NCI-H2171 treated with DMSO at 0.1 percent for 48 hours (cell line): ENCODE data around the gene RBKS.

Experiments
- DNase-seq: peaks from one replicate; lab custom pipeline; 2025; lab: John Stamatoyannopoulos, UW

RBKS gene

DNA sequence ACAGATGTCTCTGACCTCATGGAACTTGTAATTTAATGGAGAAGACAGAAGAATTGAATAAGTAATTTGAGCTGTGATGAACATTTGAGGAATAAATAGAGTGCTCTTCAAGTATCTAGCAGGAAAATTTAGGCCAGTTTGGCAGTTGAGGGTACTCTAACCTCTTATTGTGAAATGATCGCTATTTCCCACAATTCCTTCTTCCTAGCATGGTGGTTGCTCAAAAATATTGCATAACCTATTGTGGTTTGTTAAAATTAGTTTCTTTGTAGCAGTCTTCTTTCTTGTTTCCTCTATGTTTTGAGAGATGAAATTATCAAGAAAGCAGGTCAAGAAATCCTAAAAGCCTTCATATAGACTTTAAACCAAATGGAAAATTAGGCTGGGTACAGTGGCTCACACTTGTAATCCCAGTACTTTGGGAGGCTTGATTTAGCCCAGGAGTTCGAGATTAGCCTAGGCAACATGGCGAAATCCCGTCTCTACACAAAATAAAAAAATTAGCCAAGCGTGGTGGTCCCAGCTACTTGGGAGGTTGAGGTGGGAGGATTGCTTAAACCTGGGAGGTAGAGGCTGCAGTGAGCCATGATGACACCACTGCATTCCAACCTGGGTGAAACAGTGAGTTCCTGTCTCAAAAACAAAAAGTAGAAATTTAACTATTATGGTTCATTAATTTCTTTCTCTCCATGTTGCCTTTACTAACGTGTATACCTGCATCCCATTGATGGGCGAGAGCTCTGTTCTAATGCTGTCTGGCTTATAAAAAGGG lies 58.7 kb downstream of the RBKS start:
- no peak for DNase-seq

GRCh38 chr2:27830656-27831055 lies 59.5 kb downstream of the RBKS start:
- no peak for DNase-seq

DNA sequence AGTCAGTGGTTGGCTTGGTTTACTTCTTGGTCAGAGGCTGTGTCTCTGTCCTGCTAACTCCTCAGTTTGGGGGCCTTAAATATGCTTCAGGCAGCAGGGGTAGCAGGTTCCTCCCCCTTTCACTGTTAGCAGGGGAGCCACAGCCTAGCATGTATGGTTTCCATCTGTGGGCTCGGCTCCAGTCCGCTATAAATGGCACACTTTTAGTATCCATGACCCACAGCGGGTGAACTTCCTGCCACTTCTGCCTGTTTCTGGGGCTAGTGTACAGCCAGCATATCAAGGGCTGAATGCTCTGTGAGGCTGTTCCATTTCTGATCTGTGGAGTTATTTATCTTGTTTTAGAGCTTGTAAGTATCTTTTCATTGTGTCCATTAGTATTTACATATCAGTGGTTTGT lies 60.4 kb downstream of the RBKS start:
- DNase-seq = no peak

DNA sequence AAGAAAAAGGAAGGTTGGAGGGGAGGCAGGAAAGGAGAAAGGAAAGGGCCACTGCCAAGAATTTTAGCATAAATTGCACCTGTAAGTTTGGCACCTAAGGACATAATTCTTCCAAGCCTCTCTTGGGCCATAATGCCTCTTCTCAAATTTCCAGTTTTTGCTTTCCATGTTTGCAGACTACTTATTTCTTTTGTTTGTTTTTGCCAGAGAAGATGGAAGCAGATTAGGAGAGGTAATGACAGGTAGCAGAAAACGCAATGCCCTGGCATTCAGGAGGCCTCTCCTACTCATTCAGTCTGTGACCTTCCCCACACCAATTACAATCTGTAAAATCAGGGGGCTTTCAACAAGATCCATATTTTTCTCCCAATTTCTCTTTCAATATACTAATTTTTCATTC lies 61.9 kb downstream of the RBKS start:
- DNase-seq = no peak

DNA sequence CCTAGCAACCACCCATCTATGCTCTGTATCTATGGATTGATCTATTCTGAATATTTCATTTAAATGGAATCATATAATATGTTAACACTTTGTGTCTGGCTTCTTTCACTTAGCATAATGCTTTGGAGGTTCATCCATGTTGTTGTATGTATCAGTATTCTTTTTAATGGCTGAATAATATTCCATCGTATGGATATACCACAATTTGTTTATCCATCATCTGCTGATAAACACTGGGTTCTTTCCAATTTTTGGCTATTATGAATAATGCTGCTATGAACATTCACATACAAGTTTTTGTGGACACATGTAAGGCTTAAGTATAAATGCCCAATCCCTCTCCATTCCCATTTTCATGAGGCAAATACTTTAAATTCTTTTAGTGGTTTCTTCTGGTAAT lies 65.8 kb downstream of the RBKS start:
- no peak for DNase-seq

DNA sequence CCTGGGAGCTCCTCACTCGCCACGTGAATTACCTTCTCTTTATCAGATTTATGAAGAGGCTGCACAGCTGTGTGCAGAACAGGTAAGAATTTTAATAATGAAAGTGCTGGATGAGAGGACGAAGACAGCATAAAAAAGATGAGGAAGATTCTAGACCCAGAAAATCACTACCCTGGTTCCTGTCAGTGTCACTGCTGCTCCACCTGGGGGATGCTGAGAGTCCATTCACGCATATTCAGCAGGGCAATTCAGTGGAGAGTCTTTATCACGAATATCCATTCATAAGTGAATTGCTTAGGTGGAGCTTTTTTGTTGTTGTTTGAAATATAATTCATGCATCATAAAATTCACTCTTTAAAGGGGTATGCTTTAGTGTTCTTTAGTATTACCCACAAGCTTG lies 66.6 kb downstream of the RBKS start:
- no peak for DNase-seq

GRCh38 chr2:27823135-27823534 lies 67.1 kb downstream of the RBKS start:
- DNase-seq = no peak

DNA sequence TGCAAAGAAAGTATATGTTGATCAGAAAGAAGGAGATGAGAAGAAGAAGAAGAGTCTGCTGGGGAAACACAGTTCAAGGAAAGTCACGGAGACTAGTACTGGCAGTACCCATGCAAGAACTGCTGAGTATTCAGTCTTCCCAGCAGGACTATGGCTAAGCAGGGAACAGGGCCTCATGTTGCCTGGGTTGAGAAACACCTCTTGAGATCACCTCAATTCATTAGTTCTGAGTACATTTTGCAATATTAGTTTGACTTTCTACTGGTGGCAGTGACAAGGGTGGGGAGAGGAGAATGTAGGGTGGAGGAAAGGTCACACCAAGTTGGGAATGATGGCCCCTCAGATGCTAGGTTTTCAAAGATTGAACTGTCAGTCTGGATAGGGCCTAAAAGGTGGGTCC lies 68.1 kb downstream of the RBKS start:
- no peak for DNase-seq

- DNase-seq = no peak
Measured at GRCh38 chr2:27815860-27816438, 74.2 kb downstream of the RBKS start.

DNA sequence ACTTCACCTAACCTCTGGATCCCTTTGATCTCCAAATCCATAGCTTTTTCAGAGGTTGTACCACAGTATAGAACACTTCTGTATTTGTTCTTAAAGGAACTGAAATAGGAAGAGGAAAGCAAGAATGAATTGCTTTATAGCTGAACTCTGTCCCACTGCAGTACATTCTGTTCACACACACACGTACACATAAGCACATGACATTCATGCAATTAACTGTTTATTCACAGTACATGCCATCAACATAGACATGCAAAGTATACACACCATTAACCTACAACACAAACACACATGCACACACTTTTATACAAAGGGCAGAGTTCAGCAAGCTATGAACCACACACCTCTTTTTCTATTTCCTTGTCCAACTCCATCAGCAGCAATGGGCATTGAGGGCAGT lies 75.4 kb downstream of the RBKS start:
- no peak for DNase-seq

GRCh38 chr2:27811768-27812167 lies 78.4 kb downstream of the RBKS start:
- no peak for DNase-seq

GRCh38 chr2:27810455-27810854 lies 79.7 kb downstream of the RBKS start:
- no peak for DNase-seq

DNA sequence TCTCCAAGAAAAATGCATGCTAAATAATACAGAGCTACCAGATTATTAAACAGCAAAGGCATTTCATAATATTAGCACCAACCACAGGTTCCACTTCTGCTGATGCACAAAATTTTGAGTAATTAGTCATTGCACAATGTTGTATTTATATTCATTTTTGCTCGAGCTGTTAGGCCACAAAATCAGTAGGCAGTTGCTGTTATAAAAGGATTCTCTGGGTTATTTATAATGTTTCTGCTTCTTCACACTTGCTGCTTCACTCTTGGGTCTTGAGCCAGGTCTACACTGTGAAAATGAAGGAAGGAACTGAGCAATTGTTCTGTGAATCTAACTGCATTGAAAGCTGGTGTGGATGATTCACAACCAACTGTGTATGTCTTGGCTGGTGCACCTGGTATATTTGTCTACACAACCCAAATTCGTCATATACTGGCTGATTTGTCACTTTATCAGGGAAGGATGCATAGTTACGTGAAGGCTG lies 80.4 kb downstream of the RBKS start:
- DNase-seq = no peak

DNA sequence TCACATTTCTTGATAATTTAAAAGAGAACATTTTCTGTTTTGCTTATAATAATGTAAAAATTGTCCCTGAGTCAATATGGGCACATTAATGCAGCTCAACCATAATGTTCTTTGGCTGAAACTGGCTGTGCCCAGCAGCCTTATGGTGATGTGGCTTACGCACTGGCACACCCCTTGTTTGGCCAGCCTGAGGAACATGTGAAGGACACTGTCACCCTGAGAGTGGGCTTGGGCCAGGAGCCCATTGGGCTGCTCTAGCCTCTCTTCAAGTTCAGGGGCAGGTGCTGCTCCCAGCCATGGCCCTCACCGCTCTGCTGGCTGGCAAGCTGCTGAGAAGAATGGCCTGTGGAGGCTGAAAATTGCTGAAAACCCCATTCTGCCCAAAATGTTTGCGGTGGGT lies 81.2 kb downstream of the RBKS start:
- no peak for DNase-seq

GRCh38 chr2:27808418-27808817 lies 81.8 kb downstream of the RBKS start:
- no peak for DNase-seq

- peak; percentile 22 for DNase-seq
Measured at GRCh38 chr2:27807476-27807875, 82.7 kb downstream of the RBKS start.

DNA sequence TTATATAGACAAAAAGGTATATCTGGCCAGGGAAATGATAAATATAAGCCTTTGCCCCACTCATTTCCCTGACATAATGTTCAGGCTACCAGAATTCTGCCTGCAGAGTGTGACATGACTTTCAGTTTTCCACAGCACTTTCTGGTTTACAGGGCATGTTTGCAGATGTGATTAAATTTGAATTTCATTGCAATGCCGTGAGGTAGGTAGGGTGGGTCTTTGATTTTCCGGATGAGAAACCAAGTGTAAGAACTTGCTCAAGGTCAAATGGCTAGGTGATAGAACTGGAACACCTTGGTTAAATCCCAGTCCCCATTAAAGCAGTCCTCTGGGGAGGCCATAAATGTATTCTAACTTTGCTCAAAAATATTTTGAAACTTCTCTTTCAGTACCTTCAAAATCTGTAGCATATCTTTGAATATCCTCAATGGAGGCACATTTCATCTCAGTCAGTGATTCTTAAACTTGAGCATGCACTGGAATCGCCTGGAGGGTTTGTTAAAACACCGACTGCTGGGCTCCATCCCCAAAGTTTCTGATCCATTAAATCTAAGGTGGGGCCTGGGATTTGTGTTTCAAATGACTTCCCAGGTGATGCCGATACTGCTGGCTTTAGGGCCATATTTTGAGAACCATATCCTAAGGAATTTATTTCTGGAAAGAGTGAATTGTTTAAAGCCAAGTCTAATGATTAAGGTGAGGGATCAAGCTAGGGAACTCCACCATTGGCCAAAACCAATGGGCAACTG lies 83.7 kb downstream of the RBKS start:
- no peak for DNase-seq

DNA sequence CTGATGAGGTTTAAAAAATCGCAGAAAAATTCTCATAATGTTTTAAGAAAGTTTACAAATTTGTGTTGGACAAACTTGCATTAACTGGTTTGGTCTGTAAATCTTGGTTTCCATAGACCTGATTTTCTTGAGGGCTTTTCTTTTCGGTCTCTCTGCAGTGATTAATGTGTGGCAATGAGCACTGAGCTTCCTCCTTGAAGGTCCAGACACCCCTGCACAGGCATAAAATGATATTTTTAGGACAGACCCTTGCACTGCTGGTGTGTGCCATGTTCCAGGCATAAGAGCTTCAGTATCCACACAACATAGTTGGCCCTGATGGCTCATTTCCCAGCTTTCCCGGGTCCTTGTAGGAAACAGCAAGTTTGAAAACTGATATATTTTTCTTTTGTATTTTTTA lies 85.0 kb downstream of the RBKS start:
- no peak for DNase-seq

DNA sequence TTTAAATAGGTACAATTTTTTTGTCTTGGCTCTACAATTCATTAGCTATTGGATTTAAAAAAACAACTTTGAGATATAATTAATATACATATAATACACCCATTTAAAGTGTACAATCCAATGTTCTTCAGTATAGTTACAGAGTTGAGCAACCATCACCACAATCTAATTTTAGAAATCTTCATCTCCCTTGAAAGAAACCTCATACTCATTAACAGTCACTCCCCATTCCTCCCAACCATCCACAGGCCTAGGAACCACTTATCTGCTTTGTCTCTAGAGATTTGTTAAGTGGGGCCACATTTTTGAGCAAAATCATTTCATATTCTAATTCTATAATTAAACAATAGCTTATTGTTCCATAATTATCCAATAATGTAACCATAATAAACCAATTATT lies 86.0 kb downstream of the RBKS start:
- DNase-seq = no peak

DNA sequence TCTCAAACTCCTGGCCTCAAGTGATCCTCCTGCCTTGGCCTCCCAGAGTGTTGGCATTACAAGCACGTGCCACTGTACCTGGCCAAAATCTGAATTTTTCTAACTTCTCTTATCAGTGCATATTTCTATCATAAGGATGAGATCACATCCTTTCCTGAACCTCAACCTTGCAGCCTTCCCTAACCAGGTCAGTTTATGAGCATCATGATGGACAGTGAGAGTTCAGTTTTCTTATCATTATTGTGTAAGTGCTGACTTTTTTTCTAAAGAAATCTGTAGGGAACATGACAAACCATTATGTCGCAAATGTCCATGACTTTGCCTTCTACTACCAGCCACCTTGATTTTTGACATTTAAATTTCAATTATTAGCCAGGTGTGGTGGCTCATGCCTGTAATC lies 87.1 kb downstream of the RBKS start:
- DNase-seq = no peak

DNA sequence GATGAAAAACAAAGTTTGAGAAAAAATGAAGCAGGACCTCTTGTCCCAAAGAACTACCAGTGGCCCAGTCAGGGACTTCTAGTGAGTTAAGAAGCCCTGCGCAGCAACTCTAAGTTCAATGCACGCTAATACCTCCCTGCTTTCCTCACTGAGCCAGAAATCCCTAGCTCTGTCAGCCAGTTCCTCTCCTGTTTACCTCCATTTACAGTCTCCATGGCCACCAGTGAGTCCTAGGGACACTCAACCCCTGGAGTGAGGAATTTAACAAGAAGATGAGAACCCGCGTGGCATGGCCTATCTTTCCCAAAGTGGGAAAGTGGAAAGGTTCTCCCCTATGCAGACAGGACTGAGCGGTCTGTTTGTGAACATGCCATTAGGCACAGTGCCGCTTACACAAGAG lies 87.6 kb downstream of the RBKS start:
- DNase-seq = no peak

DNA sequence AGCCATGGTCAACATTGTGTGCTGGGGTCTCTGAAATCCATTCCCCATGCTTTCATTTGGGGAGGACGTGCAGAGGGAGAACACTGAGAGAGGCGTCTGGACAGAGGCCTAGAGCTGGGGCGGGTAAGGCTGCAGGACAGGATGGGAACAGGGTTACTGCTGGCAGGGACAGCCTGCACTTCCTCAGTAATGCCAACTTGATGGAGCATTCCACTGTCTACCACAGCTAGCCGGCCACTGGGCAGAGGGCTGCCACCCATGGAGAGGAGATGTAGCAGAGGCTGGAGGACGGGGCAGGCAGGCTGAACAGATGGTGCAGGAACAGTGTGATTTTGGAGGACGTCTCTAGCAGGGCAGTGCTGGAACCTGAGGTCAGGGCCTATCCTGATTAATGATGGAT lies 89.3 kb downstream of the RBKS start:
- no peak for DNase-seq

DNA sequence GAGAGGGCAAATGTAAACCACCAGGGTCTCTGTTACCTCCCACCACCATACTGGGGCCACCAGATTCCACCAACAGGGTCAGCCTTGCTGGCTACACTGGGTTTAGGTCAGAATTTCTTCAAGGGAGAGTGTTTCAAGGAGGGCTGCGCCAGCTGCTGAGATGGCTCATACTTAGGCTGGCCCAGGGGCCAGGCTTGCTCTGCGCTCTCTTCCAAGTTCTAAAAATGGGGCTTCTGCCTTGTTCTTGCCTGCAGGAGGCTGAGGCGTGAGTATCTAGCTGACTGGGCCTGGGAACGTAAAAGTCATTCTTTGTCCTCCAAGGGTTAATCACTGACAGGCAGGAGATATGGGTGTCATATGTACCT lies 90.6 kb downstream of the RBKS start:
- DNase-seq = no peak
